Glutamatergic neuron (in vitro differentiated cells): Measurements from ENCODE around the gene FGF12. TPM values are rescaled to one million over a fixed set of nuclear protein-coding genes. Genes with fewer than 3 reads are reported as not detected.
A peak's percentile ranks its signal among the peaks of the same experiment; 100 is the strongest.

ENCODE experiments used
- DNase-seq: peaks from one replicate; pipeline ENCODE4 v3.0.0; 2022
- H3K27ac Mint-ChIP-seq: one replicate; pipeline ENCODE4 v1.8.0; 2020; ENCODE audit warnings: mild to moderate bottlenecking, mixed read lengths, inconsistent platforms; ENCODE audit not compliant: unreplicated experiment
- H3K27me3 Mint-ChIP-seq: one replicate; pipeline ENCODE4 v1.8.0; 2020; ENCODE audit warnings: mild to moderate bottlenecking, moderate library complexity, mixed read lengths, inconsistent platforms; ENCODE audit not compliant: unreplicated experiment
- H3K36me3 Mint-ChIP-seq: one replicate; pipeline ENCODE4 v1.8.0; 2020; ENCODE audit warnings: mild to moderate bottlenecking, mixed read lengths, inconsistent platforms; ENCODE audit not compliant: unreplicated experiment
- H3K4me1 Mint-ChIP-seq: one replicate; pipeline ENCODE4 v1.8.0; 2020; ENCODE audit warnings: mild to moderate bottlenecking, low read depth, mixed read lengths, inconsistent platforms; ENCODE audit not compliant: unreplicated experiment
- H3K4me3 Mint-ChIP-seq: one replicate; pipeline ENCODE4 v1.8.0; 2020; ENCODE audit warnings: mild to moderate bottlenecking, mixed read lengths, inconsistent platforms; ENCODE audit not compliant: unreplicated experiment
- H3K9me3 Mint-ChIP-seq: one replicate; pipeline ENCODE4 v1.8.0; 2020; ENCODE audit warnings: mild to moderate bottlenecking, moderate library complexity, mixed read lengths, inconsistent platforms; ENCODE audit not compliant: unreplicated experiment
- total RNA-seq: library from RNA; stranded (reverse); fragmentation: NEBNext Ultra II Directional; extraction: Animal tissue kit (Norgen Biotek cat#: 25700); gene quantifications from one replicate; pipeline ENCODE4 v1.2.1, GENCODE V29; 2021; ENCODE audit not compliant: unreplicated experiment
- TF ChIP-seq, protein P1 (sequence below): fragments of 200-600 bp; sonication (generic); IDR thresholded peaks from one replicate; pipeline ENCODE4 v1.5.0; 2021; ENCODE audit not compliant: partially characterized antibody, unreplicated experiment

The FGF12 gene
- total RNA-seq, 1 donor from 2014 or later, result 33.1 TPM

DNA sequence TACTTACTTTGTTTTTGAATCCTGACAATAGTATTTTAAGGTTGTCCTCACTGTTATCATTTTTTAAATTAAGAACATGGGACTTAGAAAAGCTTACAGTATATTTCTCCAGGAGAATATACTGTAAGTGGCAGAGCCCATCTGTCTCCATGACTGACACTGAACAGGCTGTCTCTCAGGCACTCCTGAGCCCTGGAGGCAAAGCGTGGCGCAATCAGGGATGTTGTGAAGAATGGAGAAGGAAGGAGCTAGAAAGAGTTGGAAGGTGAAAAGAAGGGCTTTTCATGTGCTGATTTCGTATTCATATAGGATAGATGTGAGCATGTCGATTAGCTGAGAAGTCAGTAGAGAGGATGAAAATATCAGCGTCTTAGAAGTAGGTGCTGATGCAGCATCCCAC, 41.5 kb downstream of the FGF12 start:
- peak overlapping the region; percentile 26 for H3K4me3 Mint-ChIP-seq
- peaks cover 15% of the 10 kb centered on the region for H3K9me3 Mint-ChIP-seq

DNA sequence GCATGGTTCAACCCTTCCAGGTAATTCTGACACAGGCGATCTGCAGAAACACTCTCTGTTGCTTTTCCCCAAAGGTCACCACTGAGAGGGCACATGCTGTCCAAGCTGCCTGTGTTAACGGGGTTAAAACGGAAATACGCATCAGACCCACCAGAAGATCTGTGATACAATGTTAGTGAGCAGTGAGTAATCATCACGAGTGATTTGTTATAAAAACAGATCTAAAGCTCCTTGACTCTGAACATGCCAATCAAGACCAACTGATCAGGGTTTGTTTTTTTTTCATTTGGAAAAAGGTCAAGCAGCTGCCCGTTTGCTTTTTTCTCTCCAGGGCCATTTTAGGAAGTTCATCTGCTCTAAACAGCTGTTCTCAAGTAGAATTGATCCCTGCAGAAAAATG, 43.2 kb downstream of the FGF12 start:
- peaks cover 16% of the 10 kb centered on the region for H3K36me3 Mint-ChIP-seq
- H3K9me3 Mint-ChIP-seq, result peaks cover 13% of the 10 kb centered on the region
- peak overlapping the region; percentile 93 for H3K27ac Mint-ChIP-seq
- peaks cover 3% of the 10 kb centered on the region for H3K27me3 Mint-ChIP-seq
- DNase-seq, result no peak
- peak overlapping the region; percentile 23 for H3K4me3 Mint-ChIP-seq
- TF ChIP-seq, protein P1, sequence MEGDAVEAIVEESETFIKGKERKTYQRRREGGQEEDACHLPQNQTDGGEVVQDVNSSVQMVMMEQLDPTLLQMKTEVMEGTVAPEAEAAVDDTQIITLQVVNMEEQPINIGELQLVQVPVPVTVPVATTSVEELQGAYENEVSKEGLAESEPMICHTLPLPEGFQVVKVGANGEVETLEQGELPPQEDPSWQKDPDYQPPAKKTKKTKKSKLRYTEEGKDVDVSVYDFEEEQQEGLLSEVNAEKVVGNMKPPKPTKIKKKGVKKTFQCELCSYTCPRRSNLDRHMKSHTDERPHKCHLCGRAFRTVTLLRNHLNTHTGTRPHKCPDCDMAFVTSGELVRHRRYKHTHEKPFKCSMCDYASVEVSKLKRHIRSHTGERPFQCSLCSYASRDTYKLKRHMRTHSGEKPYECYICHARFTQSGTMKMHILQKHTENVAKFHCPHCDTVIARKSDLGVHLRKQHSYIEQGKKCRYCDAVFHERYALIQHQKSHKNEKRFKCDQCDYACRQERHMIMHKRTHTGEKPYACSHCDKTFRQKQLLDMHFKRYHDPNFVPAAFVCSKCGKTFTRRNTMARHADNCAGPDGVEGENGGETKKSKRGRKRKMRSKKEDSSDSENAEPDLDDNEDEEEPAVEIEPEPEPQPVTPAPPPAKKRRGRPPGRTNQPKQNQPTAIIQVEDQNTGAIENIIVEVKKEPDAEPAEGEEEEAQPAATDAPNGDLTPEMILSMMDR, result no peak
- peaks cover 35% of the 10 kb centered on the region for H3K4me1 Mint-ChIP-seq

More for the DNA sequence above, 41.5 kb downstream of the FGF12 start:
- TF ChIP-seq, protein P1, result no peak
- peaks cover 3% of the 10 kb centered on the region for H3K27me3 Mint-ChIP-seq
- H3K36me3 Mint-ChIP-seq, result peaks cover 21% of the 10 kb centered on the region
- H3K27ac Mint-ChIP-seq, result peak overlapping the region; percentile 93
- H3K4me1 Mint-ChIP-seq, result peaks cover 31% of the 10 kb centered on the region
- peak; percentile 49 for DNase-seq

DNA sequence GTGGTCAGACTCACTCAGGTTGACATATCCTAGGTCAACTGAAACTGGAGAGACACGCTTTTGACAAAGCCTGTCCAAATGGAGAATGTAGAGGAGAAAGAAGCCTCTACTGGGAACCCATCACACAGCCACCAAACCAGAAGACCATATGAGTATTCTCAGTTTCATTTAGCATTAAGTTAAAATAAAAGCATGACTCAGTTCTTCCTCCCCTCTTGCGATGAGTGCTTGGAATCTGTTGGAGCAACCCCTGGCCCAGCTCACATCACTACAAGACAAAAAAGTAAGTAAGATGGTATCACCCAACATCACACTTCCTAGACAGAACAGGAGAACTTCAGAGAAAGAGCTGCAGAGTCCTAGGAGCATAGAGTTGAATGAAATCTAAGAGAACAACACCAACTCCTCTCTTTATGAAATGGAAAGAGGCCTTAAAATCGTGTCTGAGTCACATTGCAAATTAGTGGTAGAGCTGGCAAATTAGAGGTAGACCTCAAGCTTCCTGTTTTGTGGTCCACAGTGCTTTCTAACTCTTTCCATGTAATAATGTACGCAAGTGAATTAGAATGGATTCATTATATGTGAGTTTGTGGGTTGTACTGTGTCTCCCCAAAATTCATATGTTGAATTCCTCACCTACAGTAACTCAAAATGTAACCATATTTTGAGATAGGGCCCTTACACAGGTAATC, 51.2 kb downstream of the FGF12 start:
- Mint-ChIP-seq H3K36me3 (peaks cover 4% of the 10 kb centered on the region), H3K4me1 (peaks cover 4% of the 10 kb centered on the region), H3K4me3 (no peak overlapping the region), H3K27ac (no peak overlapping the region), H3K27me3 (peaks cover 4% of the 10 kb centered on the region), H3K9me3 (no peaks in the 10 kb centered on the region)
- DNase-seq, result no peak
- TF ChIP-seq, protein P1, result no peak

DNA sequence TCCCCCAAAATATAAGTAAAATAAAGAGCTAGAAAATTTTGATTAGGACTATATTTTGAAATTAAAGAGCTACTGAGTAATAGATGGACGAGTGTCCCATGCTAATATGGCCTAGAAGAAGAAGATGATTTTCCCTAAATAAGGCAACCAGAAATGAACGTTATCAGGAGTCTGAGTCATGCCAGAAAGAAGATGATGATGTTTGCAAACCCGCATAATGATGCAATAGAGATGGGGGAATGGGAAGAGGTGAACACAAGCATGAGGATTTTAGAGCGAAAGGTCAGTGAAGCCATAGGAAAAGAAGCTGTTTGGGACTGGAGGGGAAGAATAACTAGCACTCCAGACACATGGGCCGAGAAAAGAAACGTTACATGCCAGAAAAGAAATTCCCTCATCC, 71.7 kb downstream of the FGF12 start:
- H3K27ac Mint-ChIP-seq, result no peak overlapping the region
- H3K27me3 Mint-ChIP-seq, result no peaks in the 10 kb centered on the region

DNA sequence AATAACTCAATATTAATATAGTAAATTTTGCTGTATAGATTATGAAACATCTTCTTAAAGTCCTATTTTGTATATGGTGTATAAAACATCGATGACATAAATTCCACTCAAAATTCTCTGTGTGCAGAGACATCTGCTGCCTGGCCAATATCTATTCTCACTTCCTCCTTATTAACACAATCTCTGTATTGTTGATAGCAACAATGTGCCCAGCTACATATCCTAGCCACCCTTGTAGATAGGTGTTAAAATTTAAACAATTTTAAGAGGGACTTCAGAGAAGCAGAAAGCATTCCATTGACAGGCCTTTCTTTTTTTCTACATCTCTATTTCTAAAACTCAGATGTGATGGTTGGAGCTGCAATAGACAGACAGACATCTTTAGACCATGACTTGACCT, 72.3 kb downstream of the FGF12 start:
- H3K4me1 Mint-ChIP-seq, result peaks cover 23% of the 10 kb centered on the region
- TF ChIP-seq, protein P1, result no peak

More for the DNA sequence above, 71.7 kb downstream of the FGF12 start:
- Mint-ChIP-seq H3K4me3 (no peak overlapping the region), H3K4me1 (peaks cover 23% of the 10 kb centered on the region), H3K36me3 (no peaks in the 10 kb centered on the region), H3K9me3 (no peaks in the 10 kb centered on the region)
- TF ChIP-seq, protein P1, result no peak
- DNase-seq, result no peak

More for the DNA sequence above, 72.3 kb downstream of the FGF12 start:
- DNase-seq, result no peak
- no peaks in the 10 kb centered on the region for H3K27me3 Mint-ChIP-seq
- H3K27ac Mint-ChIP-seq, result no peak overlapping the region
- no peaks in the 10 kb centered on the region for H3K9me3 Mint-ChIP-seq
- H3K36me3 Mint-ChIP-seq, result no peaks in the 10 kb centered on the region
- H3K4me3 Mint-ChIP-seq, result no peak overlapping the region
